Retinal pigment epithelial cell (primary cell): ENCODE measurements around the gene GFOD1.

Source experiments
- DNase-seq: peaks from one replicate; pipeline ENCODE4 v3.0.0-alpha.2; 2010; ENCODE audit warnings: low read depth
- H3K4me3 ChIP-seq: 2 replicates; pipeline ENCODE4 v1.5.1; 2011; ENCODE audit warnings: mild to moderate bottlenecking, low read length, control low read depth, moderate library complexity
- TF ChIP-seq, protein P1 (sequence below): conservative IDR thresholded peaks from 2 replicates; pipeline ENCODE4 v1.5.1; 2011; ENCODE audit warnings: low read depth, low read length, control low read depth, inconsistent platforms

GFOD1 gene

GRCh38 chr6:13351271-13351670 lies 136.1 kb downstream of the GFOD1 start:
- no peak for DNase-seq
- TF ChIP-seq, protein P1, sequence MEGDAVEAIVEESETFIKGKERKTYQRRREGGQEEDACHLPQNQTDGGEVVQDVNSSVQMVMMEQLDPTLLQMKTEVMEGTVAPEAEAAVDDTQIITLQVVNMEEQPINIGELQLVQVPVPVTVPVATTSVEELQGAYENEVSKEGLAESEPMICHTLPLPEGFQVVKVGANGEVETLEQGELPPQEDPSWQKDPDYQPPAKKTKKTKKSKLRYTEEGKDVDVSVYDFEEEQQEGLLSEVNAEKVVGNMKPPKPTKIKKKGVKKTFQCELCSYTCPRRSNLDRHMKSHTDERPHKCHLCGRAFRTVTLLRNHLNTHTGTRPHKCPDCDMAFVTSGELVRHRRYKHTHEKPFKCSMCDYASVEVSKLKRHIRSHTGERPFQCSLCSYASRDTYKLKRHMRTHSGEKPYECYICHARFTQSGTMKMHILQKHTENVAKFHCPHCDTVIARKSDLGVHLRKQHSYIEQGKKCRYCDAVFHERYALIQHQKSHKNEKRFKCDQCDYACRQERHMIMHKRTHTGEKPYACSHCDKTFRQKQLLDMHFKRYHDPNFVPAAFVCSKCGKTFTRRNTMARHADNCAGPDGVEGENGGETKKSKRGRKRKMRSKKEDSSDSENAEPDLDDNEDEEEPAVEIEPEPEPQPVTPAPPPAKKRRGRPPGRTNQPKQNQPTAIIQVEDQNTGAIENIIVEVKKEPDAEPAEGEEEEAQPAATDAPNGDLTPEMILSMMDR = no peak

GRCh38 chr6:13349811-13350506 lies 137.4 kb downstream of the GFOD1 start:
- no peak overlapping the region for H3K4me3 ChIP-seq
- TF ChIP-seq, protein P1 = no peak
- DNase-seq = no peak

More at GRCh38 chr6:13351271-13351670, 136.1 kb downstream of the GFOD1 start:
- H3K4me3 ChIP-seq = no peak overlapping the region

- TF ChIP-seq, protein P1 = no peak
- H3K4me3 ChIP-seq = no peak overlapping the region
- DNase-seq = no peak
These were observed 138.9 kb downstream of the GFOD1 start for GRCh38 chr6:13348334-13349113.

GRCh38 chr6:13346245-13346644 lies 141.2 kb downstream of the GFOD1 start:
- TF ChIP-seq, protein P1 = no peak
- no peak for DNase-seq
- no peak overlapping the region for H3K4me3 ChIP-seq

GRCh38 chr6:13342414-13343019 lies 144.9 kb downstream of the GFOD1 start:
- no peak for DNase-seq
- H3K4me3 ChIP-seq = no peak overlapping the region
- TF ChIP-seq, protein P1 = no peak

DNA sequence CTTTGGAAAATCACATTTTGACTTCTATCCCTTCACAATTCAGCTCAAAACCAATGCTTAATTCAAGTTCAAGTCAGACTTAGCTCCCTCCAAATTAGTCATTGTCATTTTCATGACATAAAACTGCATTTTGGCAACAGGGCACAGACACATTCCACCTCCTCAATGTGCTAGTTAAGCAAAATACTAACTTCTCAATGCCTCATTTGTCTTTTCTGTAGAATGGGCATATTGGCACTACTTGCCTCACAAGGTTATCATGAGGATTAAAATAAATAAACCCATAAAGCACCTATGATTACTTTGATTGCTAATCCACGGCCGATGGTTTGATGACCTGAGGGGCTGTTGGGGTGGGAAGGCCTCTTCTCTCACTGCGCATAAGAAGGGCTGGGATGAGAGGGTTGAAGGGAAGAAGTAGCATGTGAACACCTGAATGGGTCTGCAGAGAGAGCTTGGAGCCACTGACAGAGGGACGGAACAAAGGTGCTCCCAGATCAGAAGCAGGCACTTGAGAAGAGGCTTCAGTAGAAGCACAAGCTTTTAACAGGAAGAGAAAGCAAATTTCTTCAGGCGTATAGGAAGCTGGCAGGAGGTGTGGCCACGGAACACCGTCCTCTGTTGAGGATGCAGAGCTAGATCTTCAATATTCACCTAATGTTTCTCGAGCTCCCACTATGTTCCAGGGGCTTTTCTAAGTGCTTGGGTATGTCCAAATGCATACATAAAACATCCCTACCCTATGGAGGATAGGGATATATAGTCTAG lies 147.4 kb downstream of the GFOD1 start:
- TF ChIP-seq, protein P1 = no peak
- DNase-seq = no peak
- H3K4me3 ChIP-seq = no peak overlapping the region
